CD4-positive, alpha-beta T cell treated with Interleukin-21 for 1 hour (primary cell): ENCODE measurements around the gene MTOR.
"Not testable (repeated sequence)": the region's sequence is repeated elsewhere in the genome, so short reads cannot be mapped to it uniquely, and the experiment has no call there.

ENCODE experiments used
- DNase-seq: peaks from one replicate; pipeline ENCODE4 v3.0.0-alpha.2; 2020

MTOR gene

GRCh38 chr1:11262171-11263049 lies at the start of gene MTOR:
Gene MTOR (minus strand): TSS chr1:11262551. CDS start chr1:11259409, 3,142 bp downstream.
- DNase-seq, result peak; percentile 99

- no peak for DNase-seq
Measured at GRCh38 chr1:11309385-11309784, 47.0 kb upstream of the MTOR start.

DNA sequence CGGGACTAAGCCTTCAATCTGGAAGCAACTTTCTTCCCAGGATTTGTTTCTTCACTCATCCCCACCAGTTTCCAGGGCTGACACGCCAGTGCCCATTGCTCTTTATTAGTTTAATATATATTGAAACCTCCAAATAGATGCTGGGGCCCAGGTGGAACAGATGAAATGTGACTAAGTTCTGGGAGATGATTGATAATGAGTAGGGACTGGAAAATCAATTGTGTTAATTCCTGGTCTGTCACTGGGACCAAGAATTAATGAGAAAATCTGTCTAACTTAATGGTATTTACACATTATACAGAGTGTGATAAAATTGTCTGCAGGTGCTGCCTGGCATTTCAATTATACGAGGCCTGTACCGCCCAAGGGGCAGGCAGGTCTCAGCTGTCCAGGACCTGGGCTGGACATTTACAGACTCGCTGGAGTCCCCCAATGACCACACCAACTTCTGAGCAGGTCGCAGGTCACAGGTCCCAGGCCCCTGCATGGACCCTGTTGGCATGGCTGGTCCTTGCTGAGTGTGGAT lies 46.4 kb upstream of the MTOR start:
- no peak for DNase-seq

DNA sequence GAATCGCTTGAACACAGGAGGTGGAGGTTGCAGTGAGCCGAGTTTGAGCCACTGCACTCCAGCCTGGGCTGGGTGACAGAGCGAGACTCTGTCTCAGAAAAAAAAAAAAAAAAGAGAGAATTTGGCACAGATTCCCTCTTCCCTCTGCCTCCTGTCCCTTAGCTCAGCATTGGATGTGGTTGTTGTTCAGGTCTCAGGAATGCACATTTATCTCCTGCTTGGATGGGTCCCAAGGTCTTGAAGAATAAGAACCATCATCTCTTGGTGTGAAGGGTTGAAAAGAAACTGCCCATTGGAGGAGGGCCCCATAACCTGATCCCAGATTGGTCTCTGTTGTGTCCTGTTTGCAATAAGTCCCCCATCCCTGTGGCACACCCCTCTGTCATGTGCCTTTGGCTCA lies 45.5 kb upstream of the MTOR start:
- no peak for DNase-seq

- DNase-seq, result not testable (repeated sequence)
Measured at GRCh38 chr1:11305516-11305915, 43.2 kb upstream of the MTOR start.

DNA sequence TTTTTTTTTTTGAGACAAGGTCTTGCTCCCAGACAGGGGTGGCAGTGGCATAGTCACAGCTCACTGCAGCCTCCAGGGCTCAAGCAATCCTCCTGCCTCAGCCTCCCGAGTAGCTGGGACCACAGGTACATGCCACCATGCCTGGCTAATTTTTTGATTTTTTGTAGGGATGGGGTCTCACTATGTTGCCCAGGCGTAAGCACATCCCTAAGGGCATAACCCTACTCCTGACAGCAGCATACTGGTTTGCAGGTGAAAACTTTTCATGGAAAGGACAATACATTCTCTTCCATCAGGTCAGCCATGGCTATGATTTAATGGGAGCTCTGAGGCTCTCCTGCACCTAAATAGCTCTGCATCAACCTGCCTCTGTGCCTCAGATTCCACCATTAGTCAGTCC lies 40.0 kb upstream of the MTOR start:
- no peak for DNase-seq

DNA sequence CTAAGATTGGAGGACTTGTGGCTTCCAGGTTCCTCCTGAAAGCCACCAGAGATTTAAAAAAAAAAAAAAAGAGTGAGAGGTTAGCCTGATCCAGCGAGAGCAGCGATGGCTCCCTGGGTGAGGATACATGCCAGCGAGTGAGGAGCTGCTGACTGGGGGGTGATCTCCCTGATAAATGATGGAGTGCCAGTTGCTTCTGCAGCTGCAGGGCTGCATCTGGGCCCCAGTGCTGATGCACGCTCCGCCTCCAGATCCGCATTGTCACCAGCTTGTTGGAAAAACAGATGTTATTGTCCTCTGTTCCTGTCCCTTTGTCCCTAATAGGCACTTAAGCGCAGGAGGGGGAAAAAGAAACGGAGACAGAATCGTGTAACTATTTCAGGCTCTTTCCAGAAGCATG lies 39.2 kb upstream of the MTOR start:
- no peak for DNase-seq

GRCh38 chr1:11299225-11299574 lies 36.8 kb upstream of the MTOR start:
- DNase-seq, result no peak

- no peak for DNase-seq
Measured at GRCh38 chr1:11298390-11299224, 36.3 kb upstream of the MTOR start.

- not testable (repeated sequence) for DNase-seq
Measured at GRCh38 chr1:11297774-11298173, 35.4 kb upstream of the MTOR start.

DNA sequence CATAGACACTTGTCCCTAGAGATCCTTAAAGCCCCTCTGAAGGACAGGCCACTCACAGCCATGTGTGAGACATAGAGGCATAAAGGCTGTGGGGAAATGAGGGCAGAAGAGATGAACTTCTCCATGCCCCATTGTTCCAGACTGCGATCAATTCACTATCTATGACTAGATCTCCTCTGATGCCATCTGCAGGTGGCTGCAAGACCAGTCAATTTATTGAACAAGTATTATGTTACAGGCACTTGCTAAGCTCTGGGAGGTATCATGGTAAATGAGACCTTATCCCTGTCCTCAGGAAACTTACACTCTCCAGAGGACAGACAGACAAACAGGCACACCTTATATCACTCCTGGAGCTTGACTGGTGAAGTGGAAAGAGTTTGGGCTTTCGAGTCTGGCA lies 33.6 kb upstream of the MTOR start:
- DNase-seq, result peak; percentile 23

- DNase-seq, result no peak
Measured at GRCh38 chr1:11294951-11295350, 32.6 kb upstream of the MTOR start.

- no peak for DNase-seq
Measured at GRCh38 chr1:11293856-11294255, 31.5 kb upstream of the MTOR start.

- DNase-seq, result no peak
Measured at GRCh38 chr1:11291049-11291448, 28.7 kb upstream of the MTOR start.

DNA sequence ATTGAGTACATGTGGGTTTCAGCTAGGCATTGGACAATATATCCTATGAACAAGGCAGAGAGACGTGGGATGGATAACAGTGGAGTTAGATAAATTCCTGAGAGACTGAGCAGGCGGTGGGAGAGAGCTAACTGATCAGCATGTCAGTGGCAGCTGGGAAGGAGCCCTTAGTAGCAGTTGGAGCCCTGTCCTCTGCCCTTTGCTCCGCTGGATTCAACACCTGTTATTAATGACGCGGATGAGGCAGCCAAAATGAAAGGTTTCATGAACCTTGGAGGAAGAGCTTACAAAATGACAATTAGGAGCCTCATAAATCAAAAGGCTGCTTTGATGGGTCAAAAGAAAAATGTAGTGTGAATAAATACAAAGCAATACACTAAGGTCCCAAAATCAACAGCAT lies 26.7 kb upstream of the MTOR start:
- DNase-seq, result no peak

DNA sequence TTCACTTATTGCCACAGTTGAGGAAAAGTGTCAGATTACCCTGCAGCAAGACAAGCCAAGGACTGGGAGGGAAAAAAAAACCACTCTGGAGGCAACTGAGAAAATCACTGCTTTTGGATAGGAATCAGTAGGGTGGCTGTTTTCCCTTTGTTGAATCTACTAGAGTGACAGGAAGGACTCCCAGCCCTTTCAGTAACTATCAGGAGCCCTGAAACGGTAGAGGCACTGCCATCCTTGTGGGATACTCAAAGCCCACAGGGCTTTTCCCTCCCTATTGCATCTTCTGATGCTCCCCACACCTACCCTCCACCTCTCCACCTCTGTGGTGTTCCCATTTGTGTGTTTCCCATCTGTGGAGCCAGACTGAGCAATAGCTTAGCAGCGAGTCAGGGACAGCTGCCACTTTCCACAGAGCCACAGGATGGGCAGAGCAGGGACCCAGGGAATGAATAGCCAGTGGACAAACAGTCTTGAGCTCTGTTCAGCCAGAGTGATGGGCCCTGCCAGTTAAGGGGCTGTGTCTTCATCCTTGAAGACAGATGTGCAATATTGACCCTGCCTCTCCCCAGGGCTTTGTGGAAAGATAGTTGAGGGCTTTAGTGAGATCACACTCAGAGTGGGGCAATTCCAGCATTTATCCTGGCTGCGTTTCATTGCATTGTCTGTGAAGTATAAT lies 24.5 kb upstream of the MTOR start:
- DNase-seq, result no peak

- DNase-seq, result no peak
Measured at GRCh38 chr1:11285883-11286734, 23.8 kb upstream of the MTOR start.

GRCh38 chr1:11284784-11285183 lies 22.4 kb upstream of the MTOR start:
- no peak for DNase-seq

- DNase-seq, result no peak
Measured at GRCh38 chr1:11283151-11283550, 20.8 kb upstream of the MTOR start.

DNA sequence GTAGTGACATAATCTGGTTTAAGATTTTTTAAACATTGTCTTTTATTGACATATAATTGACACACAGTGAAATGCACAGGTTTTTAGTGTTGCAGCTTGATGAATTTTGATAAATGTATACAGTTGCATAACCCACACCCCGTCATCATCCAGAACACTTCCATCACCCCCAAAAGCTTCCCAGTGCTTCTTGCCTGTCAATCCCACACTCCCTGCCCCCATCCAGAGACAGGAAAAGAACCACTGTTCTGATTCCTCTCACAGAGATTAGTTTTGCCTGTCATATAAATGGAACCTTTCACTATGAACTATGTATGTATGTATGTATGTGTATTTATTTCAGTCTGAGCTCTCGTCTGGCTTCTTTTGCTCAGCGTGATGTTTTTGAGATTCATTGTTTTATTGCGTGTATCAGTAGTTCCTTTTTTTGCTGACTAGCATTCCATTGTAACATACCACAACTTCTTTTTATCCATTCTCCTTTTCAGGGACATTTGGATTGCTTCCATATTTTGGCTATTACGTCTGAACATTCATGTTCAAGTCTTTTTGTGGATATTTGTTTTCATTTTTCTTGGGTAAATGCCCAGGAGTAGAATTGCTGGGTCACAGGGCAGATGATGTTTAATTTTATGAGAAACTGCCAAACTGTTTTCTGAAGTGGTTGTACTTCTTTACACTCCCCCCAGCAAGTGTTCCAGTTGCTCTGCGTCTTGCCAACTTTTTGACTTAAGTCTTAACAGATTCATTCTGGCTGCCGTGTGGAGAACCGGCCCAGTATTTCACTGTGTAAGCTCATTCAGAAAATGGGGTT lies 19.4 kb upstream of the MTOR start:
- no peak for DNase-seq

- peak; percentile 38 for DNase-seq
Measured at GRCh38 chr1:11280719-11281376, 18.5 kb upstream of the MTOR start.
